Measurements from ENCODE around the gene ZNF862. TPM values are rescaled to one million over a fixed set of nuclear protein-coding genes. Genes with fewer than 3 reads are reported as not detected.

Gene ZNF862
- polyA plus RNA-seq, 1 of the 3 experiments (the other 2 are of a cell fraction): 17.3 TPM

- no peaks in the 10 kb centered on the region for H3K36me3 ChIP-seq (replicated peaks in 1 of 2; ENCODE audit: control insufficient read depth in 1 of 2, insufficient read depth in 2 of 2, low read length in 1 of 2)
- TF ChIP-seq TEAD4 (IDR thresholded peaks at IDR 0.05; ENCODE audit: borderline replicate concordance, insufficient read depth) (no peak), SMC3 (IDR thresholded peaks at IDR 0.05; ENCODE audit: low read depth, low read length) (no peak), FOXM1 (IDR thresholded peaks at IDR 0.05; ENCODE audit: low read depth) (no peak), USF1 (IDR thresholded peaks at IDR 0.05; ENCODE audit: borderline replicate concordance, low read depth) (no peak), CTCF (IDR thresholded peaks at IDR 0.05) (no peak), MXI1 (IDR thresholded peaks at IDR 0.05; ENCODE audit: low read depth, low read length) (no peak), RFX5 (IDR thresholded peaks at IDR 0.05; ENCODE audit: low read length) (no peak), JUND (IDR thresholded peaks at IDR 0.05) (no peak), GABPA (IDR thresholded peaks at IDR 0.05; ENCODE audit: low read depth) (no peak), RXRA (IDR thresholded peaks at IDR 0.05; ENCODE audit: borderline replicate concordance, low read depth) (no peak), EP300 (IDR thresholded peaks at IDR 0.05; ENCODE audit: borderline replicate concordance in 1 of 2, low read depth in 1 of 2, low read length in 1 of 2) (no peak), RAD21 (IDR thresholded peaks at IDR 0.05; ENCODE audit: low read length) (no peak), RCOR1 (IDR thresholded peaks at IDR 0.05; ENCODE audit: low read length) (no peak), CHD2 (IDR thresholded peaks at IDR 0.05; ENCODE audit: low read length, partially characterized antibody) (no peak), POLR2AphosphoS5 (IDR thresholded peaks at IDR 0.05; ENCODE audit: low read depth, low read length) (no peak), ELF1 (IDR thresholded peaks at IDR 0.05) (no peak), TCF12 (IDR thresholded peaks at IDR 0.05) (no peak), MEF2A (IDR thresholded peaks at IDR 0.05; ENCODE audit: borderline replicate concordance, low read depth) (no peak), NRF1 (IDR thresholded peaks at IDR 0.05; ENCODE audit: low read depth, low read length) (no peak)
- H3K9me3 ChIP-seq: no peaks in the 10 kb centered on the region
- DNase-seq: peak; percentile 30
- no peak overlapping the region for H3K27ac ChIP-seq (ENCODE audit: low read depth in 2 of 2, low read length in 1 of 2)
- no peaks in the 10 kb centered on the region for H4K20me1 ChIP-seq (ENCODE audit: insufficient read depth)
- H3K4me3 ChIP-seq (ENCODE audit: low read depth in 2 of 2, low read length in 1 of 2): no peak overlapping the region
- H3K9me2 ChIP-seq: no peaks in the 10 kb centered on the region
- H3F3A ChIP-seq (replicated peaks; ENCODE audit: insufficient read depth): no peaks in the 10 kb centered on the region
- H3K4me1 ChIP-seq (ENCODE audit: control insufficient read depth in 1 of 2, insufficient read depth in 2 of 2, low read depth in 1 of 2, low read length in 1 of 2): peaks cover 0 to 2% of the 10 kb centered on the region in 2 experiments; a peak in 1 of 4 replicates
- H2AFZ ChIP-seq (ENCODE audit: low read depth): no peak overlapping the region
- ChIA-PET POLR2A (no interaction called here), CTCF (interaction anchor here (0.6 to 10.8 kb wide), 5 partner anchors 13 to 56 kb away, joined by 3 to 119 read pairs (median 4); partner anchors contain the start of gene ZNF862)
- H3K9ac ChIP-seq: no peak overlapping the region
- peaks cover 12% of the 10 kb centered on the region; the same call in 1 of the 2 replicates for H3K27me3 ChIP-seq (ENCODE audit: insufficient read depth)
- no peaks in the 10 kb centered on the region for H3K79me2 ChIP-seq (ENCODE audit: insufficient read depth)
- 58% methylated on average over 10 of the region's 19 CpGs for WGBS (ENCODE audit: low lambda C conversion rate)
- H3K4me2 ChIP-seq: no peak overlapping the region
Measured at GRCh38 chr7:149825567-149826343, 12.4 kb upstream of the ZNF862 start.
